ENCODE measurements around the gene SNX1. TPM values are rescaled to one million over a fixed set of nuclear protein-coding genes. Genes with fewer than 3 reads are reported as not detected.
A peak's percentile ranks its signal among the peaks of the same experiment; 100 is the strongest.

The SNX1 gene, protein sequence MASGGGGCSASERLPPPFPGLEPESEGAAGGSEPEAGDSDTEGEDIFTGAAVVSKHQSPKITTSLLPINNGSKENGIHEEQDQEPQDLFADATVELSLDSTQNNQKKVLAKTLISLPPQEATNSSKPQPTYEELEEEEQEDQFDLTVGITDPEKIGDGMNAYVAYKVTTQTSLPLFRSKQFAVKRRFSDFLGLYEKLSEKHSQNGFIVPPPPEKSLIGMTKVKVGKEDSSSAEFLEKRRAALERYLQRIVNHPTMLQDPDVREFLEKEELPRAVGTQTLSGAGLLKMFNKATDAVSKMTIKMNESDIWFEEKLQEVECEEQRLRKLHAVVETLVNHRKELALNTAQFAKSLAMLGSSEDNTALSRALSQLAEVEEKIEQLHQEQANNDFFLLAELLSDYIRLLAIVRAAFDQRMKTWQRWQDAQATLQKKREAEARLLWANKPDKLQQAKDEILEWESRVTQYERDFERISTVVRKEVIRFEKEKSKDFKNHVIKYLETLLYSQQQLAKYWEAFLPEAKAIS
- 37.0 and 55.0 TPM in 2 replicates for total RNA-seq (ENCODE audit: low replicate concordance)

DNA sequence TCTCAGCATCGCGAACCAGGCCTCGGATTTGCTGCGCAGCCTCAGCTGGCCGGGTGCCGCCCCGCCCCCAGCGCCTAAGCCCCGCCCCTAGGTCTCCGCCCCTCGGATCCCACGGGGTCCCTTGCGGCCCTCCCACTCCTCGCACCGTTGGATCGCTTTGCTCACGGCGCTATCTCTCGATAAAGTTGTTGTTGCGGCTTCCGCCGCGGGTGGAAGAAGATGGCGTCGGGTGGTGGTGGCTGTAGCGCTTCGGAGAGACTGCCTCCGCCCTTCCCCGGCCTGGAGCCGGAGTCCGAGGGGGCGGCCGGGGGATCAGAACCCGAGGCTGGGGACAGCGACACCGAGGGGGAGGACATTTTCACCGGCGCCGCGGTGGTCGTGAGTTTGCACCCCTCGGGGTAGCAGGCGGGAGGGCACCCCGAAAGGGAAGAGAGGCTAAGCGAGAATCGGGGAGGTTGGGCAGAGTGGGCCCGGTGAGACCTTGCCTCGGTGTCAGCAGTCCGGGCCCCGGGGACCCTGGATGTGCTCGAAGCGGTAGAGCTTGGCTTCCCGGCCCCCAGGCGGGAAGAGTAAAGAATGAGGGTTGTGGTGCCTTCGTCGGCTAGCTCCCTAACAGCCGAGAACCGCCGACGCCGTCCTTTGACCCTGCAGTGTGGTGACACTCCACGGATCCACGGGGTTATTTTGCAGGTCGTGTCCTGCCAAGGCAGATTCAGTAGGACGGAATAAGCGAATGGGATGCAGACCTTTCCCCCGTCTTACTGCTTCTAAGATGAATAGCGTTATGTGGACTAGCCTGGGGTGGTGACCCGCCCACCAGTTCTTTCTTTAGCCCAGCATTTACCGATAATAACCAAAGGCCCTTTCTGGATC is at the start of gene SNX1:
TSS of gene SNX1 (plus strand) at position 188 of the 873 bp plus-strand sequence. CDS start at position 220, 32 bp downstream.
- TF ChIP-seq, protein P1, sequence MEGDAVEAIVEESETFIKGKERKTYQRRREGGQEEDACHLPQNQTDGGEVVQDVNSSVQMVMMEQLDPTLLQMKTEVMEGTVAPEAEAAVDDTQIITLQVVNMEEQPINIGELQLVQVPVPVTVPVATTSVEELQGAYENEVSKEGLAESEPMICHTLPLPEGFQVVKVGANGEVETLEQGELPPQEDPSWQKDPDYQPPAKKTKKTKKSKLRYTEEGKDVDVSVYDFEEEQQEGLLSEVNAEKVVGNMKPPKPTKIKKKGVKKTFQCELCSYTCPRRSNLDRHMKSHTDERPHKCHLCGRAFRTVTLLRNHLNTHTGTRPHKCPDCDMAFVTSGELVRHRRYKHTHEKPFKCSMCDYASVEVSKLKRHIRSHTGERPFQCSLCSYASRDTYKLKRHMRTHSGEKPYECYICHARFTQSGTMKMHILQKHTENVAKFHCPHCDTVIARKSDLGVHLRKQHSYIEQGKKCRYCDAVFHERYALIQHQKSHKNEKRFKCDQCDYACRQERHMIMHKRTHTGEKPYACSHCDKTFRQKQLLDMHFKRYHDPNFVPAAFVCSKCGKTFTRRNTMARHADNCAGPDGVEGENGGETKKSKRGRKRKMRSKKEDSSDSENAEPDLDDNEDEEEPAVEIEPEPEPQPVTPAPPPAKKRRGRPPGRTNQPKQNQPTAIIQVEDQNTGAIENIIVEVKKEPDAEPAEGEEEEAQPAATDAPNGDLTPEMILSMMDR (IDR thresholded peaks at IDR 0.05; ENCODE audit: insufficient read depth, low read length): no peak
- peak within 1 kb of the TSS; percentile 96 for H3K4me3 ChIP-seq (ENCODE audit: low read depth, low read length)
- peak; percentile 95 for DNase-seq (ENCODE audit: low read depth)

DNA sequence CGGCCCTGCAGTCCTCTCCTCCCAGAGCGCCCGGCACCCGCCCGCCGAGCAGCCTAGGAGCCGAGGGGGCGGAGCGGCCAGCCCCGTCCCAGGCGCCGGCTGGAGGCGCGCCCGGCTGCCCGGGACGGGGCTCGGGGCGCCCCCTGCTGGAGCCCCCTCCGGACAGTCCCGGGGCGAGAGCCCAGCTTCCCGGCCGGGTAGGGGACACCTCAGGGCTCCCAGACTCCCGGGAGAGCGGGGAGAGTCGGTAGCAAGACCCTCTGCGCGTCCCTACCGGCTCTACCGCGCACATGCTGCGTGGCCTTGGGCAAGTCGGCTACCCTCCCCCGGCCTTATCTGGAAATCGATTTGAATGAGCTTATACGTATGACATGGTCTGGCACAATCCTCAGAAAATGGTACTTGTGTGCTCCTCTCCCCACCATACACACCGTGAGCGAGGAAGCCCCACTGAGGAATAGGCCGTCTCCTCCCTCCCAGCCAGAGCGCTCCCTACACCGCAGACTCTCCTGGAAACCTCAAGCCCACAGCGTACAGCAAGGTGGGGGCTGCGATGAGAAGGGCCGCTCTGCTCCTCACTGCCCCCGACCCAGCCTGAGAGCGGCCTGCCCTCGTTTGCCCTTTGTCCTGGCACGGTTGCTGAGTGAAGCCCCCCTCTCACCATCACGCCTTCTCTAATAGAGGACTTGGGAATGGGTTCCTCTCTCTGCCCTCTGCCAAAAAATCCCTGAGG is 49.2 kb upstream of the SNX1 start, which contains the start of gene DAPK2:
TSS of gene DAPK2 (minus strand) at position 65 of the 733 bp plus-strand sequence. CDS start 6,224 bp downstream, outside the sequence.
- TF ChIP-seq, protein P1 (IDR thresholded peaks at IDR 0.05; ENCODE audit: insufficient read depth, low read length): peak; percentile 53
- peak; percentile 35 for DNase-seq (ENCODE audit: low read depth)
- peak within 1 kb of the TSS; percentile 62 for H3K4me3 ChIP-seq (ENCODE audit: low read depth, low read length)

DNA sequence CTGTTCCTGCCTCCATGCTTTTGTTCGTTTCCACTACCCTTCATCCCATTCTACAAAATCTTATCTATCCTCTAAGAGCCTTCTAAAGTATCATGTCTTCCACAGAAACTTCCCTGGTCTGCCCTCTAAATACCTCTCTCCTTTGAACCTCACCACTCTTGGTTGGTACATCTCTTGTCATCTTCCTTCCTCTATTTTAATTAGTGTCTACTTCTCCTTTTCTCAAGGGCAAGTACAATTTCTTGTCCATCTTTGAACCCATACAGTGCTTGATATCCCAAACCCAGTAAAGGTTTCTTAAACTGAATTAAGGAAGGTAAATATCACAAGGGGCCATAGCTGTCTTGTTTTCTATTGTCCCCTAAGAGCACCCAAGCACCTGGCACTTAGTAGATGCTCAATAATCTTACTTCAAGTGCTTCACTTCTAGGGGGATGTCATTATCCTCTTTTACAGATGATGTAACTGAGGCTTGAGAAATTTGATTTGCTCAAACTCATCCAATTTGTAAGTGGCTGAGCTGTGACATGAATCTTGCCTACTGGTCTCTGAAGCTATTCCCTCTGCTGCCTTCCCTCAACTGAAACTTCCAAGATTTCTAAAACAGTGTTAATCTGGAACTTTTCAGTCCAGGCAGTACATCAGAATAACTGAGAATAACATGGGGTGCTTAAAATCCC is 46.9 kb upstream of the SNX1 start:
- DNase-seq (ENCODE audit: low read depth): no peak

DNA sequence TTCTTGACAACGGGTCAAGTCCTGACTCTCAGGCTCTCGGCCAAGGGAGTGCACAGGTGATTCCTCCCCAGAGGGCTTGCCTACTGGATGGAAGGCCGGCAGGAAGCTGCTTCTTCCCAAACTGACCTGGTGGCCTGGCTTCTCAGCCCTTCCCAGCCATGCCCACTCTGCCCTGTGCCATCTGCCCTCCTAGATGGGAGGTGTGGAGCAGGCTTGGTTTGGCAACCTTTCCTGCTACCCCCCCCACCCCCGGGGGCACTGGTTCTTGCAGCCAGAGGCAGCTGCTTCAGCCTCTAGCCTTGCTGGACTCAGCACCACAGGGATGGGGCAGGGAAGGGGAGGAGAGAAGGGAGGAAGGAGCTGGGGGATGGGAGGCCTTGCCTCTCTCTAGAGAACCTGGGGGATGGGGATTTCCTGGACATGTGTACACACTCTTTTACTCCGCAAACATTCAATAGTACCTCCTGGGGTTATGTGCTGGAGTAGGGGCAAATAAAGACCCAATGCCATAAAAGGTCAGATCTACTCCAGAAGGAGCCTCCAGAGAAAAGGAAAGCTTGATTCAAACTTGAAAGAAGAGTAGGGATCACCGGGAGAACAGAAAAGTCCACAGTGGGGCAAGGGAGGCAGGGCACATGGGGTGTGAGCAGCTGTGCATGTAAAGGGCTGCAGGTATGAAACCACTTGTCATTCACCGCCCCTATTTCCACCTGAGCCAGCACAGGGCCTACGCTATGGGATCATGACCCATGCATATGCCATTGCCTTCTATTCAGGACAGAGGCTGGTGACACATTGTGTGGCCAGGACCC is 45.3 kb upstream of the SNX1 start:
- no peak overlapping the region for H3K4me3 ChIP-seq (ENCODE audit: low read depth, low read length)
- TF ChIP-seq, protein P1 (IDR thresholded peaks at IDR 0.05; ENCODE audit: insufficient read depth, low read length): no peak
- no peak for DNase-seq (ENCODE audit: low read depth)

More for the DNA sequence above, 46.9 kb upstream of the SNX1 start:
- no peak overlapping the region for H3K4me3 ChIP-seq (ENCODE audit: low read depth, low read length)
- TF ChIP-seq, protein P1 (IDR thresholded peaks at IDR 0.05; ENCODE audit: insufficient read depth, low read length): no peak

DNA sequence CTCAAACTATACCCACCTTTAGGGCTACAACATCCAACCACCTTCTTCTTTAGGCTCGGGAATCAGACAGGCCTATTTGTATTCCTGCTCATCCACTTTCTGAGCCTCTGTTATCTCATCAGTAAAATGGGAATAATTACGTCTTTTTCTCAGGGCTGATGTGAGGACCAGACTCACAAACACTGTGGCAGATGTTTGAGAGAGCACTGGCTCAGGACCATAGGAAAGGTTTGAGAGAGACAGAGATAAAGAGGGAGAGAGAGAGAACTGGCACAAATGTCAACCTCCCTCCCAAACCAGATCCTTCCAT is 44.7 kb upstream of the SNX1 start:
- H3K4me3 ChIP-seq (ENCODE audit: low read depth, low read length): no peak overlapping the region
- TF ChIP-seq, protein P1 (IDR thresholded peaks at IDR 0.05; ENCODE audit: insufficient read depth, low read length): no peak
- no peak for DNase-seq (ENCODE audit: low read depth)
